ENCODE measurements around the gene PEAK3. TPM values are rescaled to one million over a fixed set of nuclear protein-coding genes. Genes with fewer than 3 reads are reported as not detected.

The PEAK3 gene
- total and polyA plus RNA-seq, 7 donors: under 0.01 to 0.82 (median 0.55) TPM

- Histone ChIP-seq H3K36me3 (no peaks in the 10 kb centered on the region), H3K4me3 (no peak overlapping the region), H3K4me1 (peaks cover 0 to 37% (median 35%) of the 10 kb centered on the region in 4 donors), H3K9me3 (no peaks in the 10 kb centered on the region), H3K27me3 (peaks cover 37 to 41% (median 40%) of the 10 kb centered on the region in 3 donors), H3K27ac (no peak overlapping the region)
- 91 to 93% methylated on average over 16 of the region's 16 CpGs for WGBS, 2 donors
- no peak for DNase-seq
- TF ChIP-seq POLR2AphosphoS5 (IDR thresholded peaks at IDR 0.05) (no peak), EP300 (IDR thresholded peaks at IDR 0.05) (no peak)
- intact Hi-C loops (cut with DNase I): no loop called here
Observed at GRCh38 chr19:2255112-2255845, 26.7 kb downstream of the PEAK3 start.

GRCh38 chr19:2254064-2254872, 27.7 kb downstream of the PEAK3 start:
- Histone ChIP-seq H3K4me3 (no peak overlapping the region), H3K4me1 (peaks cover 0 to 42% (median 37%) of the 10 kb centered on the region in 4 donors), H3K27me3 (peaks cover 47 to 51% (median 48%) of the 10 kb centered on the region in 3 donors), H3K9me3 (no peaks in the 10 kb centered on the region), H3K27ac (no peak overlapping the region), H3K36me3 (peaks cover 0 to 1% (median 0%) of the 10 kb centered on the region in 4 donors)
- no peak for DNase-seq
- intact Hi-C loops (cut with DNase I): no loop called here
- WGBS, 2 donors: 61 to 75% methylated on average over 20 of the region's 20 CpGs
- TF ChIP-seq CTCF (IDR thresholded peaks at IDR 0.05) (no peak), EP300 (IDR thresholded peaks at IDR 0.05) (no peak), POLR2A (IDR thresholded peaks at IDR 0.05) (no peak), POLR2AphosphoS5 (IDR thresholded peaks at IDR 0.05) (no peak)

GRCh38 chr19:2253106-2254063, 28.6 kb downstream of the PEAK3 start:
- Histone ChIP-seq H3K4me1 (peaks cover 0 to 42% (median 37%) of the 10 kb centered on the region in 4 donors), H3K36me3 (peaks cover 0 to 9% (median 2%) of the 10 kb centered on the region in 4 donors), H3K9me3 (no peaks in the 10 kb centered on the region), H3K27me3 (peaks cover 47 to 54% (median 48%) of the 10 kb centered on the region in 3 donors), H3K4me3 (peak overlapping the region in 2 of 4 donors; percentile 8 to 9), H3K27ac (no peak overlapping the region)
- TF ChIP-seq POLR2AphosphoS5 (IDR thresholded peaks at IDR 0.05): no peak
- TF ChIP-seq EP300 (IDR thresholded peaks at IDR 0.05): no peak
- no peak for TF ChIP-seq CTCF (IDR thresholded peaks at IDR 0.05)
- no peak for TF ChIP-seq POLR2A (IDR thresholded peaks at IDR 0.05)
- 5 to 6% methylated on average over 77 of the region's 77 CpGs for WGBS, 2 donors
- intact Hi-C loops (cut with DNase I): no loop called here
- DNase-seq: no peak

GRCh38 chr19:2252797-2253105, 29.2 kb downstream of the PEAK3 start:
- Histone ChIP-seq H3K36me3 (peaks cover 0 to 15% (median 8%) of the 10 kb centered on the region in 4 donors), H3K4me1 (peaks cover 0 to 42% (median 37%) of the 10 kb centered on the region in 4 donors), H3K27ac (no peak overlapping the region), H3K4me3 (peak overlapping the region in 2 of 4 donors; percentile 8 to 9), H3K27me3 (peaks cover 47 to 54% (median 48%) of the 10 kb centered on the region in 3 donors), H3K9me3 (no peaks in the 10 kb centered on the region)
- no peak for DNase-seq
- no peak for TF ChIP-seq EP300 (IDR thresholded peaks at IDR 0.05)
- no peak for TF ChIP-seq CTCF (IDR thresholded peaks at IDR 0.05)
- TF ChIP-seq POLR2AphosphoS5 (IDR thresholded peaks at IDR 0.05): no peak
- TF ChIP-seq POLR2A (IDR thresholded peaks at IDR 0.05): no peak
- 8% methylated on average over 18 of the region's 18 CpGs for WGBS, 2 donors
- intact Hi-C loops (cut with DNase I): no loop called here

Measured in sigmoid colon (tissue), 7 donors.